NCI-H446 (cell line): ENCODE results near the gene NMRAL1.

ENCODE experiments used
- DNase-seq, 2 experiments: peaks; one replicate each; lab custom pipeline; 2025; lab: John Stamatoyannopoulos, UW

The NMRAL1 gene

GRCh38 chr16:4505356-4506147 lies 31.1 kb upstream of the NMRAL1 start:
- DNase-seq: no peak

DNA sequence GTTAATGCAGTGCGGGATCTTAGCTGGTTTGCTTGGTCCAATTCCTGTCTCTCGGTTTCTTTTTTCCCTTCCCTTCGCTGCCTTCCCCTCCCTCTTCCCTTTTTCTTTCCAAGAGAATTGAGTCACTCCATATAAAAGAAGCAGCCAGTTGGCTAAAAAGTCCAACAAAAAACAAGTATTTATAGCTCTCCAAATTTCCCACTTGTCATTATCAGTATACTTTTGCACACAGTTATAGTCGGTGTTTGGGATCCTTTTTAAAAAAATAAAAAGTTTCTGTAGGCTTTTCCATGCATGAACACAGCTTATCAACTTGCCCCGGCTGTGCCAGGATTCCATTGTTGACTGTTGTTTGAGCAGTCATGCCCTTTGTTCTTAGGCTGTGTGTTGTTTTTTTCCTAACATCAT lies 26.6 kb upstream of the NMRAL1 start:
- DNase-seq: no peak

- DNase-seq: no peak
Observed at GRCh38 chr16:4500272-4500671, 25.8 kb upstream of the NMRAL1 start.

DNA sequence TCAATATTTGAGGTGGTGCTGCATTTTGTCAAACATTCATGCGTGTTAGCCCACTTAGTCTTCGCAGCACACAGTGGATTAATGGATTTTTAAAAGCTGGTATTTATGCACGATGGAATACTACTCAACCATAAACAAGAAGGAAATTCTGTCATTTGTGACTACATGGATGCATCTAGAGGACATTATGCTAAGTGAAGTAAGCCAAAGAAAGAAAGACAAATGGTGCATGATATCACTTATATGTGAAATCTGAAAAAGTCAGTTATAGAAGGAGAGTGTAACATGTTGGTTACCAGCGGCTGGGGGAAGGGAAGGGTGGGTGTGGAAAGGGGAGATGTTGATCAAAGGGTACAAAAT lies 24.8 kb upstream of the NMRAL1 start:
- no peak for DNase-seq

DNA sequence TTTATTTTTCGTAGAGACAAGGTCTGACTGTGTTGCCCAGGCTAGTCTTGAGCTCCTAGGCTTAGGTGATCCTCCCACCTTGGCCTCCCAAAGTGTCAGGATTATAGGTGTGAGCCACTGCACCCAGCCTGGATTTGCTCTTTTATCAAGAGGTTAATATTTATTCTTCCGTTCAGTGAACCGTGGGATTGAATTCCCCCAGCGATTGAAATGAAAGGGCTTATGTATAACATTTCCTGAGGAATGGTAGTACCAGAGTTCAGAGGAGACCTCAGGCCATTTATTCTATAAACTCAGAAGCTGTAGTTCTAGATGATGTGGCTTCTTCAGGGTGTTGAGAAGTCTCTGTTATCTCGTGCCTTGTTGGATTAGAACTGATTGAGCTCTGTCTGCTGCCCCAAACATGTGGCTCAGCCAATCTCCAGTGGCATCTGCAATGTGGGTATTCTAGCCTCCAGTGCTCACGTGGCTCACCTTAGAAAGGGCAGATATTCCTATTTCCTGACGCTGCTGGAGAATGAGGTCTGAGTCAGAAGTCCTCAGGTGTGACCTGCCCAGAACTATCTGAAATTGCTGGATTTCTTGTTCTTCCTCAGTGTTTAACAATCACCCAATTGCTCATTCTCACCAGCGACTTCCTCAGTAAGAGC lies 24.2 kb upstream of the NMRAL1 start:
- no peak for DNase-seq

GRCh38 chr16:4496305-4496704 lies 21.9 kb upstream of the NMRAL1 start:
- no peak for DNase-seq

GRCh38 chr16:4495766-4496165 lies 21.3 kb upstream of the NMRAL1 start:
- no peak for DNase-seq

DNA sequence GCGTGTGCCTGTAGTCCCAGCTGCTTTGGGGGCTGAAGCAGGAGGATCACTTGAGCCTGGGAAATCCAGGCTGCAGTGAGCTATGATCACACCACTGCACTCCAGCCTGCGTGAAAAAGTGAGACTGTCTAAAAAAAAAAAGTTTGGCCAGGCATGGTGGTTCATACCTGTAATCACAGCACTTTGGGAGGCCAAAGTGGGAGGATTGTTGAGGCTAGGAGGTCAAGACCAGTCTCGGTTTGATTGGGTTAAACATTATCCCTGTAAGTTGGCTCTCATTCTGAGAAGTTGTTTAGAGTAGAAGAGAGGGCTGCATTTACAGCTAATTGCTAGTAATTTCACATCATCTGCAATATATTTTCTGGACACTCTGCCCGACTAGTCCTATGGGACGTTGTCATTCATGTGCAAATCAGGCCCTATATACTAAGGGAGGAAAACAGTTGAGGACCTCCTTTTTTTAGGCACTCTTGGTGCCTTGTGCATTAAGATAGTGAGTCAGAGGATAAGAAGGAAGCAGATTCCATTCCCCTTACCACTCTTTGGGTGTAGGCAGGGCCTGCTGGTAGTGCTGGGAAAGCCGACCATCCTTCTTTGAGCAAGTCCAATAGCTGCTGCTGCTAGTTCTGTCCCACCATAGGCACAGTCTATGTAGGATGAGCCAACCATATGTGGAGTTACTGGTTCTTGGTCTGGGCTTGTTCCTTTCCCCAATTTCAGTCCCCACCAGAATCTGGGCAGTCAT lies 20.5 kb upstream of the NMRAL1 start:
- DNase-seq: no peak

DNA sequence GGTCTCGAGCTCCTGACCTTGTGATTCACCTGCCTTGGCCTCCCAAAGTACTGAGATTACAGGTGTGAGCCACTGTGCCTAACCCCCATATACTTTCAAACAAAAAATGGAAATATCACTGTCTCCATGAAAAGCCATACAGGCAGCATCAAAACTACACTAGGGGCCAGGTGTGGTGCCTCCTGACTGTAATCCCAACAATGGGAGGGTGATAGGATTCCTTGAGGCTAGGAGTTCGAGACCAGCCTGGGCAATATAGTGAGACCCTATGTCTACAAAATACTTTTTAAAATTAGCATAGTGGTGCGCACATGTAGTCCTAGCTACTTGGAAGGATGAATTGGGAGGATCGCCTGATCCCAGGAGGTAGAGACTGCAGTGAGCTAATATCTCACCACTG lies 17.5 kb upstream of the NMRAL1 start:
- DNase-seq: no peak

- DNase-seq: no peak
Observed at GRCh38 chr16:4489030-4489429, 14.6 kb upstream of the NMRAL1 start.

- no peak for DNase-seq
Observed at GRCh38 chr16:4488499-4488967, 14.1 kb upstream of the NMRAL1 start.

GRCh38 chr16:4487955-4488498 lies 13.6 kb upstream of the NMRAL1 start:
- no peak for DNase-seq

DNA sequence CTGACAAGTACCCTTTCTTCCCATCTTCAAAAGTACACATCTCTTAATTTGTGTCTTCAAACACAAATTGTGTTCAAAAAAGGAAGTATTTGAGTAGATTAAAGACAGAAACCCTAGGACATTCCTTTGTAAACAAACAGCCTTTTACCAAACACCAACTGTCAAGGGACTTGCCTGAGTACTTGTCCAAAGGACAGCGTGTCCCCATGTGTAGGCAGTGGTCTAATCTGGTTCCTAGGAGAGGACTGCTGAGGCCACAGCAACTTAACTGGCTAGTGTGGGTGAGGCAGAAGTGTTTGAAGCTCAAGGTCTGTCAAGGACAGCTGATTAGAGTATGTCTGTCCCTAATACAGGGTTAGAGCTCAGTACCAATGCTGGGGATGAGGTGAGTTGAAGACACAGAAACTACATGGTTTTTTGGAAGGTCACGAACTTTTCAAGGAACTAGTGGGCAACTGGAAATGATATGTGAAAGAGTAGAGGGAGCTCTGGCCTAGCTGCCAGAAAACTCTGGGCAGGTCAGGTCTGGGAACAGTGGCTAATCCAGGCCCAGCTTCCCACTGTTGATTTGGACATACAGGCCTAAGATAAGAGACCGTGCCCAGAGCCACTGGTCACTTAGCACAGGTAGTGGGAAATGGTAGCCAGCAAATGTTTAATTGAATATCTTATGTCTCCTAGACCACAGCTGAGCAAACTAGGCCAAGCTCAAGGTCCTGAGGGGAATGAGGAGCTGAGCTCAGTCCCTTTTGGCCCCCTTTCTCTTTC lies 11.9 kb upstream of the NMRAL1 start:
- no peak for DNase-seq

DNA sequence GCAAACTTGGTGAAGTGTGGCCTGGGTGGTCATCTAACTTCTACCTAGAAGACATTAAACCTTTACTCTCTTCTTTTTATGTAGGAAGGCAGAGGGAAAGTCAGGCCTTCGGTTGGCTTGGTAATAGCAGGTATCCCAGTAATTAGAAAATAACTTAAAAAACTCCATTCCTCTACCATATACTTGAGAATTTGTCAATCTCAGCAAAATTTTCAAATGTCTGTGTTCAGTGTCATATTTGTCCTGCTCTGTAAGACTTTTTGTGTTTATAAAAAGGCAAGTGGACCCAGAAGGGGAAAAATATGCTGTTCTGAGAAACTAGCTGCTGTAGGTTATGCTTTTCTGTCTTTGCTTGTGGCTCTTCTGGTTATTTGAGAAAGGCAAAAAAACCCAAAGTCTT lies 7.5 kb upstream of the NMRAL1 start:
- no peak for DNase-seq

GRCh38 chr16:4481526-4481925 lies 7.1 kb upstream of the NMRAL1 start:
- no peak for DNase-seq

DNA sequence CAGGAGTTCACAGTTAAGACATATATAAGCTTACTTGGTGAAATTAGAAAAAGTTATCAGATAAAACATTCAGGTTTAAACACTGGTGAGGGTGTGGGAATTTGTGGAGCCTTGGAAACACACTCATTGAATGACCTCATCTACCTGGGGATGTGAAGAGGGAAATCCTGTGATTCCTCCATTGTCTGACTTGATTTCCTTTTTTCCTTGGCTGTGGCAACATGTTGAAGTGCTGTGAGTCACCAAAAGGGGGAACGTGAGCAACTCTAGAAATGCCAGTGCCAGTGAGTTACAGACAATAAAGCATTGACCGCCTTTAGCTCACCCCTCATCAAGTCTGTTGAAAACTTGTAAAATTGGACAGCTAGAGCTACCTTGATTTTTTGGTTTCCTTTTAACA lies 3.5 kb upstream of the NMRAL1 start:
- DNase-seq: no peak

- peak; percentile 72 to 93 for DNase-seq
Observed at GRCh38 chr16:4475880-4476788, 1.7 kb upstream of the NMRAL1 start, which contains the start of gene HMOX2. HMOX2 (plus strand) TSS chr16:4476398; CDS start chr16:4505525, 29,127 bp downstream.

- DNase-seq: no peak
Observed at GRCh38 chr16:4472880-4473279, 1.5 kb downstream of the NMRAL1 start.

GRCh38 chr16:4471869-4472268 lies 2.6 kb downstream of the NMRAL1 start:
- DNase-seq: no peak

- DNase-seq: no peak
Observed at GRCh38 chr16:4468972-4469371, 5.5 kb downstream of the NMRAL1 start.

DNA sequence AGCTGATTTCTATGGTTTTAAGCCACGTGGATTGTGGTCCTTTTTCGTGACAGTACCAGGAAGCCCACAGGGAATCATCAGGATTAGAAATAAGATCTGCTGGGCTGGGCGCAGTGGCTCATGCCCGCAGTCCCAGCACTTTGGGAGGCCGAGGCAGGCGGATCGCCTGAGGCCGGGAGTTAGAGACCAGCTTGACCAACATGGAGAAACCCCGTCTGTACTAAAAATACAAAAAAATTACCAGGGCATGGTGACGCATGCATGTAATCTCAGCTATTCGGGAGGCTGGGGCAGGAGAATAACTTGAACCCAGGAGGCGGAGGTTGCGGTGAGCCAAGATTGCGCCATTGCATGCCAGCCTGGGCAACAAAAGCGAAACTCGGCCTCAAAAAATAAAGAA lies 6.5 kb downstream of the NMRAL1 start:
- no peak for DNase-seq
